ENCODE data around the gene NAV2. TPM values are rescaled to one million over a fixed set of nuclear protein-coding genes. Genes with fewer than 3 reads are reported as not detected.

Gene NAV2
- total RNA-seq, 1 experiment from 2014 or later: 22.7 TPM

- ATAC-seq: no peak
- CTCF ChIA-PET: no interaction called here
Measured at GRCh38 chr11:19866521-19866920, 153.9 kb downstream of the NAV2 start.

GRCh38 chr11:19867064-19867463, 154.4 kb downstream of the NAV2 start:
- Histone ChIP-seq H3K27ac (ENCODE audit: low read length) (no peak overlapping the region), H3K27me3 (ENCODE audit: control insufficient read depth, insufficient read depth, low read length) (no peaks in the 10 kb centered on the region), H3K9me3 (ENCODE audit: control insufficient read depth, insufficient read depth, low read depth, low read length) (no peaks in the 10 kb centered on the region), H3K4me3 (ENCODE audit: low read depth in 2 of 2, low read length in 2 of 2) (no peak overlapping the region), H3K4me1 (ENCODE audit: control insufficient read depth, insufficient read depth, low read length) (no peaks in the 10 kb centered on the region), H3K36me3 (ENCODE audit: control insufficient read depth, insufficient read depth, low read length) (no peaks in the 10 kb centered on the region)
- no peak for ATAC-seq
- in situ Hi-C loops (cut with HindIII; ENCODE audit: low pct_unique_long_range_greater_than_20kb, low sequenced_read_pairs) (no loop called here), intact Hi-C loops (cut with micrococcal nuclease; ENCODE audit: unreplicated experiment) (no loop called here)
- ChIA-PET CTCF (no interaction called here), POLR2A (no interaction called here)
- DNase-seq (ENCODE audit: low read depth, low spot score): no peak
- TF ChIP-seq SIN3A (IDR thresholded peaks at IDR 0.05; ENCODE audit: borderline replicate concordance, insufficient read depth, low read depth, low read length) (no peak), POLR2AphosphoS5 (IDR thresholded peaks at IDR 0.05; ENCODE audit: low read depth, low read length) (no peak), TCF7L2 (IDR thresholded peaks at IDR 0.05; ENCODE audit: low read depth, low read length) (no peak), CTCF (IDR thresholded peaks at IDR 0.05) (no peak), REST (IDR thresholded peaks at IDR 0.05; ENCODE audit: insufficient read depth in 1 of 2, low read depth in 2 of 2, low read length in 1 of 2) (no peak)
- no TSS peak for BruUV-seq (replicated peaks)

More at GRCh38 chr11:19866521-19866920, 153.9 kb downstream of the NAV2 start:
- in situ Hi-C loops (cut with HindIII; ENCODE audit: low pct_unique_long_range_greater_than_20kb, low sequenced_read_pairs) (no loop called here), intact Hi-C loops (cut with micrococcal nuclease; ENCODE audit: unreplicated experiment) (no loop called here)
- no peak overlapping the region for H3K4me3 ChIP-seq (ENCODE audit: low read depth in 2 of 2, low read length in 2 of 2)
- POLR2A ChIA-PET: no interaction called here
- DNase-seq (ENCODE audit: low read depth, low spot score): no peak
- H3K27me3 ChIP-seq (ENCODE audit: control insufficient read depth, insufficient read depth, low read length): no peaks in the 10 kb centered on the region
- H3K27ac ChIP-seq (ENCODE audit: low read length): no peak overlapping the region
- H3K36me3 ChIP-seq (ENCODE audit: control insufficient read depth, insufficient read depth, low read length): no peaks in the 10 kb centered on the region
- no peaks in the 10 kb centered on the region for H3K9me3 ChIP-seq (ENCODE audit: control insufficient read depth, insufficient read depth, low read depth, low read length)
- TF ChIP-seq TCF7L2 (IDR thresholded peaks at IDR 0.05; ENCODE audit: low read depth, low read length) (no peak), CTCF (IDR thresholded peaks at IDR 0.05) (no peak), POLR2AphosphoS5 (IDR thresholded peaks at IDR 0.05; ENCODE audit: low read depth, low read length) (no peak), SIN3A (IDR thresholded peaks at IDR 0.05; ENCODE audit: borderline replicate concordance, insufficient read depth, low read depth, low read length) (no peak), REST (IDR thresholded peaks at IDR 0.05; ENCODE audit: insufficient read depth in 1 of 2, low read depth in 2 of 2, low read length in 1 of 2) (no peak)
- no TSS peak for BruUV-seq (replicated peaks)
- no peaks in the 10 kb centered on the region for H3K4me1 ChIP-seq (ENCODE audit: control insufficient read depth, insufficient read depth, low read length)
